HUDEP-2 (cell line): ENCODE results near the gene GALNT9.
"Not testable (repeated sequence)": the region's sequence is repeated elsewhere in the genome, so short reads cannot be mapped to it uniquely, and the experiment has no call there.

Source experiments
- DNase-seq, 76 experiments: peaks; one replicate each; lab custom pipeline; 2025; ENCODE audit not compliant: unreplicated experiment in 76 of 76; lab: John Stamatoyannopoulos, UW

The GALNT9 gene

DNA sequence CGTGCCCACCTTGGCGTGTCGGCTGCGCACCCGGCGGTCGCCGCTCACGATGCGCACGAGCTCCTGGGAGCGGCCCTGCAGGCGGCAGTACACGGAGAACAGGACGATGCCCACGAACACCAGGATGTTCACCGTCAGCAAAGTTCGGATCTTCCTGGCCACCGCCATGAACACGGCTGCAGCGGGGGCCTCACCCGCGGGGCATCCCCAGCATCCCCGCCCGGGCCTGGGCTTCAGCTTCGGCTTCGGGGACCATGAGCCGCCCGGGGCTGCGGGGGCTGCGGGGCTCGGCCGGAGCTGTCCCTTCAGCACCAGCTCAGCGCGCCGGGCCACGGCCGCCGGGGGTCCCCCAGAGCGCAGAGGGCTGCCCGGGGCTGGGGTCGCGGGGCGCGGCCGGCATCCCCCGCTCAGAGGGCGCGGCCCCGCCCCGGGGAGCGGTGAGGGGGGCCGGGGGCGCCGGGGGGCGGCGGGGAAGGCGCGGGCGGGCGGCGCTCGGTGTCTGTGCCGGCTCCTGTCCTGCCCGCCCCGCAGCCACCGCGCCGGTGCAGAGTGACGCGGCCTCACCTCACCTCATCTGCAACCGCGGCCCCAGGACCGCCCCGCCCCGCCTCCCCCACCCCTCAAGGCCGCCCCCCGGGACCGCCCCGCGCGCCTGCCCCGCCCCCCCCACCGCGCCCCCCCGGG, at the start of gene GALNT9:
Gene GALNT9 (minus strand): TSS at position 554 of the 684 bp plus-strand sequence. CDS start 386 bp downstream, at position 168.
- no peak for DNase-seq

DNA sequence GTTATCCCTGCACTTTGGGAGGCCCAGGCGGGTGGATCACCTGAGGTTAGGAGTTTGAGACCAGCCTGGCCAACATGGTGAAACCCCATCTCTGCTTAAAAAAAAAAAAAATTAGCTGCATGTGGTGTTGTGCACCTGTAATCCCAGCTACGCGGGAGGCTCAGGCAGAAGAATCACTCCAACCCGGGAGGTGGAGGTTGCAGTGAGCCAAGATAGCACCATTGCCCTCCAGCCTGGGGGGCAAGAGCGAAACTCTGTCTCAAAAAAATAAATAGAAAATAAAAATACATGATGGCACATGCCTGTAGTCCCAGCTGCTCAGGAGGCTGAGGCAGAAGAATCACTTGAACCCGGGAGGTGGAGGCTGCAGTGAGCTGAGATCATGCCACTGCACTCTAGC, 49.7 kb upstream of the GALNT9 start:
- not testable (repeated sequence) for DNase-seq

GRCh38 chr12:132377147-132377546, 47.8 kb upstream of the GALNT9 start:
- no peak for DNase-seq

GRCh38 chr12:132376464-132376830, 47.1 kb upstream of the GALNT9 start:
- DNase-seq = no peak

GRCh38 chr12:132375747-132376463, 46.5 kb upstream of the GALNT9 start:
- no peak for DNase-seq

GRCh38 chr12:132374612-132375445, 45.4 kb upstream of the GALNT9 start:
- DNase-seq = no peak

- no peak for DNase-seq
Measured at GRCh38 chr12:132373901-132374611, 44.7 kb upstream of the GALNT9 start.

- no peak for DNase-seq
Measured at GRCh38 chr12:132367852-132368251, 38.5 kb upstream of the GALNT9 start.

GRCh38 chr12:132367071-132367851, 37.9 kb upstream of the GALNT9 start:
- DNase-seq = no peak

GRCh38 chr12:132366341-132366861, 37.0 kb upstream of the GALNT9 start:
- DNase-seq = no peak

DNA sequence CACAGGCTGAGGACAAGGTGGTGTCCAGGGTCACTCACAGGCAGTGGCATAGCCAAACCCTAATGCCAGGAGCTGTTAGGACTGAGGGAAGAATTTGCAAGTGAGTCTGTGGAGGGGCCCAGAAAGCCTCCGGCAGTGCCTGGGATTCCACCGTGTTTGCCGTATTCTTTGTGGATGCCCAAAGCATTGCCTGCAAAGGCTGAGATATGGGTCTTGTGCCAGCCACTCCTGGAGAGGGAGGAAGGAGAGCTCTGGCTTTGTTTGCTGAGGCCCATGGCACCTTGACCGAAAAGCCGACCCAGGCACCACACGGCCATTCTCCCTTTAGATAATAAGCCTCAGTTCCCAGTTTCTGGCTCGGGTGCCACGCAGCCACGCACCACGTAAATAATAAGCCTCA, 35.8 kb upstream of the GALNT9 start:
- no peak for DNase-seq

- no peak for DNase-seq
Measured at GRCh38 chr12:132364348-132364902, 35.0 kb upstream of the GALNT9 start.

- no peak for DNase-seq
Measured at GRCh38 chr12:132363661-132364347, 34.4 kb upstream of the GALNT9 start.

DNA sequence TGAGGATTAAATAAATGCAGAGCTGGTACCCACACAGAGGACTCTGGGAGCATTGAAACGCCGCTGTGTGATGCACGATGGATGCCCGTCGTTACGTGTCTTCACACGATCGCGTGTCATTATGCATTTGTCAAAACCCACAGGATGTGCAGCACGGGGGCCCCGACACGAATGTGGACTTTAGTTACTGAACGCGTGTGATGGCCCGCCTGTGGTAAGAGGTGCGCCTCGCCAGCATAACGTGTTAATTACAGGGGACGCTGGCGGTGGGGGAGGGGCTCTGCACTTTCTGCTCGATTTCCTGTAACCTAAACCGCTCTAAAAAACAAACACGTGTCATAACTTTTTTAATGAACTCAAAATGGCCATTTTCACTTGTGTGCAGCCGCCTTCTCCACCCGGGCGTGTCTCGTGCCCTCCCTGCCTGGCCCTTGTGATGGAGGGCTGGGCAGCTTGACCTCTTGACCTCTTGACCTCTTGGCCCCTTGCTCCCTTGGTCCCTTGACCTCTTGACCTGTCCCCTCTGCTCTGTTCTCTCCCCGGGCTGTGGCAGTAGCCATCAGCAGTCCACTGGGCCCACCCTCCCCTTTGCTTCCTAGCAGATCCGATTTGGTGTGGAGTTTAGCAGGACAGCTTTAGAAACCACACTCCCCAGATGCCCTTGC, 33.7 kb upstream of the GALNT9 start:
- DNase-seq = no peak

DNA sequence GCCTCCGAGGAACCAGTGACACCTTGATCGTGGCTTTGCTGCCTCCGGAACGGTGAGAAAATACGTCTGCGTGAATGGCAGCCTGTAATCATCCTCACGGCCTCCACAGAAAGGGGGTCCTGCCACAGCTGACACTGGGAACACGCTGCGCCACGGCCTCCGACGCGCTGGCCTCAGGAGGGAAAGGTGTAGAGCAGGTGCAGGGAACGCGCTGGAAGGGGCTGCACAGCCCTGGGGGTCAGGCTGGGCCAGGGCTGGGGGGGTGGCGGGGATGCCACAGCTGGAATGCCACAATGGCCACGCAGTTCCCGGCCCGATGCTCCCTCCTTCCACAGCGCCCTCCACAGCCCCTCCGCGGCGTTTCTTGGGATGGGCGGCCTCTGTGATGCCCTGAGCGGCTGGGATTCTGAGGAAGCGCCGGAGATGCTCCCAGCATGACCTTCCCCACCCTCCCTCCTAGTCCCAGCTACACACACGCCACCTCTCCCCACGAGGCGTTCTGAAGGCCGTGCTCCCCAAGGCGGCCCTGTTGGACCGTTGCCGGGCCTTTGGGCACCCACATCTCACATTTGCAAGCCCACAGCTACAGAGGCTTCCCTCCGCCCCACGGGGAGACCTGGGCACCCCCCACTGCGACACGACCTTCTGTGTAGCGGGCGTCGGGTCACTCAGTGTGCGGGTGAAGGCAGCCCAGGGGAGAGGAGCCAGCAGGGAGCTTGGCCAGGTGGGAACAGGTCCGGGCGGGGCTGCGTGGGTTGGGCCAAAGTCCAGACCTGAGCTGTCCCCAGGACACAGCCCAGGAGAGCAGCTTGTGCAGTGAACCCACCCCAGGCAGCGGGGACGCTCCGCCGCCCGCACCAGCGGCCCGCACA, 31.8 kb upstream of the GALNT9 start:
- DNase-seq = no peak

- DNase-seq = no peak
Measured at GRCh38 chr12:132360410-132360809, 31.0 kb upstream of the GALNT9 start.

- DNase-seq = no peak
Measured at GRCh38 chr12:132359971-132360370, 30.6 kb upstream of the GALNT9 start.
